HuH-7 (cell line): ENCODE data around the gene KPNA2.
"Not testable (repeated sequence)": the region's sequence is repeated elsewhere in the genome, so short reads cannot be mapped to it uniquely, and the experiment has no call there.

Experiments used
- DNase-seq: peaks from one replicate; pipeline ENCODE4 v3.0.0; 2011; ENCODE audit warnings: low spot score

KPNA2 gene

GRCh38 chr17:68020409-68020756, 15.2 kb upstream of the KPNA2 start:
- peak; percentile 43 for DNase-seq

GRCh38 chr17:68020791-68021190, 14.7 kb upstream of the KPNA2 start:
- not testable (repeated sequence) for DNase-seq

- DNase-seq = no peak
Measured at GRCh38 chr17:68021963-68022362, 13.6 kb upstream of the KPNA2 start.

- not testable (repeated sequence) for DNase-seq
Measured at GRCh38 chr17:68022547-68022946, 13.0 kb upstream of the KPNA2 start.

GRCh38 chr17:68029512-68030215, 5.9 kb upstream of the KPNA2 start:
- peak; percentile 75 for DNase-seq

GRCh38 chr17:68033636-68034451, 1.7 kb upstream of the KPNA2 start:
- peak; percentile 72 for DNase-seq

- DNase-seq = no peak
Measured at GRCh38 chr17:68034452-68034776, 1.1 kb upstream of the KPNA2 start.

GRCh38 chr17:68035131-68035522, 408 bp upstream of the KPNA2 start:
- DNase-seq = peak; percentile 77

- no peak for DNase-seq
Measured at GRCh38 chr17:68036304-68037147, 991 bp downstream of the KPNA2 start.

- no peak for DNase-seq
Measured at GRCh38 chr17:68047153-68047846, 11.8 kb downstream of the KPNA2 start.

GRCh38 chr17:68047890-68048542, 12.5 kb downstream of the KPNA2 start:
- not testable (repeated sequence) for DNase-seq

GRCh38 chr17:68048996-68049395, 13.5 kb downstream of the KPNA2 start:
- no peak for DNase-seq

- not testable (repeated sequence) for DNase-seq
Measured at GRCh38 chr17:68049812-68050437, 14.4 kb downstream of the KPNA2 start.

GRCh38 chr17:68051321-68052312, 16.1 kb downstream of the KPNA2 start:
- DNase-seq = not testable (repeated sequence)

GRCh38 chr17:68052810-68053209, 17.3 kb downstream of the KPNA2 start:
- no peak for DNase-seq

GRCh38 chr17:68053231-68054013, 17.9 kb downstream of the KPNA2 start:
- DNase-seq = no peak

GRCh38 chr17:68054296-68054900, 18.9 kb downstream of the KPNA2 start:
- DNase-seq = no peak

GRCh38 chr17:68057531-68057952, 22.0 kb downstream of the KPNA2 start:
- no peak for DNase-seq

- DNase-seq = no peak
Measured at GRCh38 chr17:68060336-68060735, 24.8 kb downstream of the KPNA2 start.
